GM18520 (cell line): ENCODE measurements around the gene HS3ST1.

Experiments used
- ATAC-seq: cut with Tn5 transposase; IDR thresholded peaks from one replicate; pipeline ENCODE4 v1.9.1; 2021; ENCODE audit not compliant: unreplicated experiment

The HS3ST1 gene

GRCh38 chr4:11428231-11428898, at the start of gene HS3ST1:
Gene HS3ST1 (minus strand): TSS chr4:11428894. CDS start chr4:11400005, 28,889 bp downstream.
- ATAC-seq: peak; percentile 11

- no peak for ATAC-seq
These were observed 47.2 kb upstream of the HS3ST1 start for GRCh38 chr4:11475871-11476270.

GRCh38 chr4:11474146-11474545, 45.5 kb upstream of the HS3ST1 start:
- no peak for ATAC-seq

- ATAC-seq: no peak
These were observed 43.8 kb upstream of the HS3ST1 start for GRCh38 chr4:11472535-11472934.

DNA sequence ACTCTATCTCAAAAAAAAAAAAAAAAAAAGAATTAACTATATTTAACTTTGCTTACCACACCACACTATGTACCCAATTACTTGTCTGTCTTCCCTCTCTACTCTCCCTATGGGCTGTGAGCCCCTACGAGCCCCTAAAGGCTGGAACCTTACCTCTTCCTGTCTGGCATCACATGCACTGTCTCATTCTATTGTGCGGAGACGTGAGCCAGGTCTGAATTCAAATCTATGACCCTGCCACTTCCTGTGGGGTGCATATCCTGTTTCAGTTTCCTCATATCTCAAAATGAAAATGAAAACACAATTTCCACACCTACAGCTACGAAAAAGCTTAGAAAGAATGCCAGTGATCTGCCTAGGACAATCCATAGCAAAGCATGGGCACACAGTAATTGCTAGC, 42.9 kb upstream of the HS3ST1 start:
- peak; percentile 65 for ATAC-seq

DNA sequence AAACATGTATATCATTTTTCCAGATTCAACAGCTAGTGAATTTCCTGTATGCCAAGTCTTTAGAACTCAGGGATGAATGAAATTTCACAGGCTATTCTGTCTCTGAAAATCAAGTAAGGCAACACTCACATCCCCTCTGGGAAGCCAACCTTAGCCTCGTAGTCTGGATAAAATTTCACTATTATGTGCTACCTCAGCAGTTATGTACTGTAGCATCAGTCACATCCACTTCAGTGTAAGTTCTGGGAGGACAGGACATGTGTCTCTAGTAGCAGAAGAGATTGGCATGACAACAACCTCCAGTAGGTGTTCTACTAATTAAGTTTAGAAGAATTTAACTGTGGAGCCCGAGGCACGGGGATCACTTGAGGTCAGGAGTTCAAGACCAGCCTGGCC, 42.4 kb upstream of the HS3ST1 start:
- ATAC-seq: no peak

DNA sequence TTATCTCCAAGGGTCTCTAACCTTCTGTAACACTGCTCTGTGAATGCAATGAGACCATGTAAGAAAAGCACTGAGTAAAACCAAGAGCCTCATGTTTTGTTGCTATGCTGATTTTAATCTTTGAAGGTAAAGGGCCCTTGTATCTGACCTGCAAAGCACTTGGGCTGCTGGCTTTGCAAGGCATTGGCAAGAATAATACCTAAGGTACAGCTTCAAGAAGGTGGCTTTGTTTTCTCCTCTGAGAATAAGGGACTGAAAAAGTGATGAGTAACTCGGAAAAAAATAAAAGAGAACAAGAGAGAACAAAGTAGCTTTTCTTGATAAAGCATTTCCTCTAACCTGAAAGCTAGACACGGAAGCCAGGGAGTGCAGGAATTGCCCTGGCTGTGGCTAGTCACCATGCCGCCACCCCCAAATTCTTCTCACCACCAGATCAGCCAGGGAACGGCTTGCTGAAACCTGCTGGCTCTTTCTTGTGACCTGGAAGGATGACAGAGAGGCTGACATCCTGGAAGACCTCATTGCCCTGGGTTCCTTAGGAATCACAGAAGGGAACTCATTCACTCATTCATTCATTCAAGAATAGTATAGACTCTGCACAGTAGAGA, 41.8 kb upstream of the HS3ST1 start:
- ATAC-seq: peak; percentile 43

- peak; percentile 60 for ATAC-seq
These were observed 41.1 kb upstream of the HS3ST1 start for GRCh38 chr4:11469650-11470437.

- ATAC-seq: no peak
These were observed 40.2 kb upstream of the HS3ST1 start for GRCh38 chr4:11468901-11469300.

DNA sequence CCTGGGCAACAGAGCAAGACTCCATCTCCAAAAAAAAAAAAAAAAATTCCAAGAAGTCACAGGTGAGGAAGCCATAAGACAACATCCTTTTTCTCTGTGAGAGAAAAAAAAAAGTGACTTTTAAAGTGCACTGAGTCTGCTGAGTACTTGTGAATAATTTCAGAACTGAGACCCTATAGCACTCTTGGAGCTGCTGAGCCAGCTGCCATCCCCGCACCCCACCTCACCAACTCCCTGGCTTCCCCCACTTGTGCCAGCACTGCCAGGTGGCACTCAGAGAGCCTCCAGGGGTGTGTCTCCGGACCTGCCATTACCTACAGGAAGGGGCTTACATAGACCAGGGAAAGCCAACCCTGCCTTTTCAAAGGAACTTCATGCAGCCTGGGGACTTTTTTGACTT, 39.2 kb upstream of the HS3ST1 start:
- no peak for ATAC-seq

DNA sequence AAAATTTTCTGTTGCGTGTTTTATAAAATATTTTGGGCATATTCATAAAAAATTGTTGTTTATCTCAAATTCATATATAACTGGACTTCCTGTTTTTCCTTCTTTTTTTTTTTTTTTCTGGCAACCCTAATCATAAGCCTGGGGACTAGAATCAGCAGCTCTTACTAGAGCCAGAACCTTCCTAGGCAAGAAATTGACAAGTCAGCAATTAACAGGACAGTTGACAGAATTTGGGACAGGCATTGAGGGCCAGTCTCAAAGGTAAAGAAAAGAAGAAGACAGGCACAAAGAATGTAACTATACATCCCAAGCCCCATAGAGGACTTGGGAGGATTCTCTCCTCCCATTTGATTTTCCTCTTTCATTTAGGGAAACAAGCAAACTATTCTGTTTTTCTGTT, 35.0 kb upstream of the HS3ST1 start:
- ATAC-seq: no peak

DNA sequence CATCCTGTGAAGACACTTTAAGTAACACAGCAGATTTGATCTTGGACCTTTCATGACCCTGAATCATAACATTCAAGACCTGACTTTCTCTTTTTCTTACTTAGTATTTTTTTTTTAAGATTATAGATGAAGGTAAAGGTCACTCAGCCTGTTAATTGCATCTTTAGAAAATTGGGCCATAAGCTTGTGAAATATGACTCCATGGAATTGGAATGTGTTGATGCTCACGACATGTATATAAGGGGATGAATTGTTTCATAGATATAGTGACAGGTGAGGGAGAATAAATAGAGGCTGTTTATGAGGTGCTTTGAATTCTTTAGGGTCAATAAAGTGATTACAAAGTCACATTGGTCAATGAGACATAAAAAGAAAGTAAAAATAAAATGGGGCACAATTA, 27.7 kb upstream of the HS3ST1 start:
- ATAC-seq: no peak

GRCh38 chr4:11455201-11455835, 26.6 kb upstream of the HS3ST1 start:
- ATAC-seq: no peak

DNA sequence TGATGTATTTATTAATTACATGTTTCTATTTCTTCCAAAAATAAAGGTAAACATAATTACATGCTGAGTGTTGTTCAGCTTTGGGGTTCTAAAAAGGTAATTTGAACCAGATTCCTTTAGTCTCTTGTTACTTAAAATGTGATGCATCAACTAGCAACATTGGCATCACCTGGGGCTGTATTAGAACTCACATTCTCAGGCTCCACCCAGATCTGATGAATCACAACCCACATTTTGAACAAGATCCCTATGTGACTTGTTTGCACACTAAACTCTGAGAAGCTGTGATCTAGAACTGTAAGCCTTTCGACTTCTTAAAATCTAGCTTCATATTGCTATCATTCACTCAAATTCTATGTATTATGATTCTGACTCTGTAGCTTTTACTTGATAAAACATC, 23.0 kb upstream of the HS3ST1 start:
- no peak for ATAC-seq

- no peak for ATAC-seq
These were observed 17.6 kb upstream of the HS3ST1 start for GRCh38 chr4:11446155-11446811.

DNA sequence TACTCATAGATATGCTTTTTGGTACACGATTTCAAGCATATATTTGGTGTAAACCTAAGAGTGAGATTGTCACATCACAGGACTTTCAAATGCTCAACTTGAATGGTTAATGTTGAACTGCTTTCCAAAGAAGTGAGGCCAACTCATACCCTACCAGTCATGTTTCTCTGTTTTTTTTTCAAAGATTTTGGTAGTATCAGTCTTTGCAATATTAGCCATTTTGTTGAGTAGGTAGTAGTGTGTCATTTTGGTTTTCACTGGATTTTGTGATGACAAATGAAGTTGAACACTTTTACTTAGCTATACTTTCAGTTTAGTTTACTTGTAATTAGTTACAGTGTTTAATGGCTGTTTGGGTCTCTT, 12.5 kb upstream of the HS3ST1 start:
- no peak for ATAC-seq

DNA sequence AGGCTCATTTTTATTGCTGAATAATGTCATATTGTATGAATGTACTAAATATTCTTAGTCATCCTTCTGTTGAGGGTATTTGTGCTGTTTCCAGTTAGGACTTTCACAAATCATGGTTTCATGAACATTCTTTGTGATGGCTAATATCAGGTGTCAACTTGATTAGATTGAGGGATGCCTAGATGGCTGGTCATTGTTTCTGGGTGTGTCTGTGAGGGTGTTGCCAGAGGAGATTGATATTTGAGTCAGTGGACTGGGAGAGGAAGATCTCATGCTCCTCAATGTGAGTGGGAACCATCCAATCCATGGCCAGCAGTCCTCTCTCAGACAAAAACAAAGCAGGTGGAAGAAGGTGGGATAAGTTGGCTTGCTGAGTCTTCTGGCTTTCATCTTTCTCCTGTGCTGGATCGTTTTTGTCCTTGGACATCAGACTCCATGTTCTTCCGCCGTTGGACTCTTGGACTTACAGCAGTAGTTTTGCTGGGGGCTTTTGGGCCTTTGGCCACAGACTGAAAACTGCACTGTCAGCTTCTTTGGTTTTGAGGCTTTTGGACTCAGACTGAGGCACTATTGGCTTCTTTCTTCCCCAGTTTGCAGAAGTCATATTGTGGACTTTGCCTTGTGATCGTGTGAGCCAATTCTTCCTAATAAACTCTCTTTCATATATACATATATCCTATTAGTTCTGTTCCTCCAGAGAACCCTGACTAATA, 11.9 kb upstream of the HS3ST1 start:
- no peak for ATAC-seq

- no peak for ATAC-seq
These were observed 11.1 kb upstream of the HS3ST1 start for GRCh38 chr4:11439836-11440235.

- ATAC-seq: no peak
These were observed 10.0 kb upstream of the HS3ST1 start for GRCh38 chr4:11438647-11439046.

DNA sequence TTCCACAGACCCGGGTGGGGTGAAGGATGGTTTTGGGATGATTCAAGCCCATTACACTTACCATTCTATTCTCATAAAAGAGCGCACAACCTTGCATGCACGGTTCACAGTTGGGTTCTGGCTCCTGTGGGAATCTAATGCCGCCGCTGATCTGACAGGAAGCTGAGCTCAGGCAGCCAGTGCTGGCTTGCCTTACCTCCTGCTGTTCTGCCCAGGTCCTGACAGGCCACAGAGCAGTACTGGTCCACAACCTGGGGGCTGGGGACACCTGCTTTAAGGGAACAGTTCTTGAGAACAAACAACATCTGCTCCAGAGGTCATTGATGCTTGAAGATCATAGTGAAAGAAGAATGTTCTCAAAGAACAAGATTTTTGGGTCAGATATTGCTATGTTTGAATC, 8.0 kb upstream of the HS3ST1 start:
- no peak for ATAC-seq

- no peak for ATAC-seq
These were observed 7.4 kb upstream of the HS3ST1 start for GRCh38 chr4:11436084-11436483.
